CD14-positive monocyte (primary cell): Measurements from ENCODE around the gene FAM83D. TPM values are rescaled to one million over a fixed set of nuclear protein-coding genes. Genes with fewer than 3 reads are reported as not detected.

Experiments used
- DNase-seq, 3 donors: peaks; one replicate each; pipeline ENCODE4 v3.0.0-alpha.2; 2011 to 2022
- H2AFZ ChIP-seq: 2 replicates; pipeline ENCODE4 v1.6.0; 2012; ENCODE audit warnings: mild to moderate bottlenecking, low read depth, low read length, inconsistent platforms; ENCODE audit not compliant: insufficient read depth, poor library complexity, severe bottlenecking
- H3K27ac ChIP-seq, 2 donors: 1 replicate in 1 of 2; 2 replicates in 1 of 2; pipeline ENCODE4 v1.5.1; 2012 to 2013; ENCODE audit warnings: low read length in 2 of 2, control low read depth in 1 of 2, inconsistent platforms in 1 of 2, low read depth in 1 of 2, mild to moderate bottlenecking in 1 of 2
- H3K27me3 ChIP-seq, 2 donors: one replicate each; pipeline versions ENCODE4 v1.6.0 to v1.6.1; 2011 to 2013; ENCODE audit warnings: low read length in 2 of 2; ENCODE audit not compliant: control insufficient read depth in 2 of 2, insufficient read depth in 2 of 2
- H3K36me3 ChIP-seq, 2 donors: replicated peaks in 1 of 2; 1 replicate in 1 of 2; 2 replicates in 1 of 2; pipeline versions ENCODE4 v1.5.1 to v1.6.1; 2012 to 2013; ENCODE audit warnings: low read length in 2 of 2, control low read depth in 1 of 2, inconsistent platforms in 1 of 2, mild to moderate bottlenecking in 1 of 2; ENCODE audit not compliant: insufficient read depth in 2 of 2, control insufficient read depth in 1 of 2
- H3K4me1 ChIP-seq, 2 donors: 1 replicate in 1 of 2; 2 replicates in 1 of 2; pipeline versions ENCODE4 v1.5.1 to v1.6.1; 2012 to 2013; ENCODE audit warnings: low read length in 2 of 2, control low read depth in 1 of 2, inconsistent platforms in 1 of 2, mild to moderate bottlenecking in 1 of 2, moderate library complexity in 1 of 2; ENCODE audit not compliant: insufficient read depth in 2 of 2, control insufficient read depth in 1 of 2
- H3K4me2 ChIP-seq: replicated peaks from 2 replicates; pipeline ENCODE3; 2012; ENCODE audit warnings: low read length, moderate library complexity, mild to moderate bottlenecking; ENCODE audit not compliant: poor library complexity, severe bottlenecking; ENCODE audit errors: extremely low read depth
- H3K4me3 ChIP-seq, 3 experiments: fragments of 200-600 bp in 1 of 3; sonication (generic) in 1 of 3; replicated peaks in 1 of 3; 1 replicate in 2 of 3; 2 replicates in 1 of 3; pipeline ENCODE4 v1.5.1; 2011 to 2013; ENCODE audit warnings: low read length in 3 of 3, mild to moderate bottlenecking in 3 of 3, control low read depth in 2 of 3, low read depth in 2 of 3, inconsistent platforms in 1 of 3, moderate library complexity in 1 of 3
- H3K79me2 ChIP-seq: 2 replicates; pipeline ENCODE4 v1.6.0; 2012; ENCODE audit warnings: mild to moderate bottlenecking, control low read depth, inconsistent platforms, low read length, moderate library complexity; ENCODE audit not compliant: insufficient read depth
- H3K9ac ChIP-seq: 2 replicates; pipeline ENCODE4 v1.6.0; 2017; ENCODE audit warnings: low read length, mild to moderate bottlenecking; ENCODE audit not compliant: insufficient read depth, poor library complexity, severe bottlenecking
- H3K9me3 ChIP-seq, 2 donors: replicated peaks in 1 of 2; 1 replicate in 1 of 2; 2 replicates in 1 of 2; pipeline versions ENCODE4 v1.5.1 to v1.6.1; 2012 to 2013; ENCODE audit warnings: low read length in 2 of 2, control low read depth in 1 of 2; ENCODE audit not compliant: control insufficient read depth in 1 of 2, insufficient read depth in 1 of 2
- H4K20me1 ChIP-seq: 2 replicates; pipeline ENCODE4 v1.6.0; 2012; ENCODE audit warnings: mild to moderate bottlenecking, low read length, control low read depth, moderate library complexity; ENCODE audit not compliant: insufficient read depth
- H3K27ac Mint-ChIP-seq, 7 donors: one replicate each; pipeline ENCODE4 v1.8.0; 2020; ENCODE audit warnings: mild to moderate bottlenecking in 7 of 7, mixed read lengths in 7 of 7, moderate library complexity in 6 of 7, inconsistent platforms in 2 of 7
- H3K27me3 Mint-ChIP-seq, 3 donors: one replicate each; pipeline ENCODE4 v1.8.0; 2021 to 2022; ENCODE audit warnings: low read depth in 3 of 3, mild to moderate bottlenecking in 3 of 3, mixed read lengths in 3 of 3, moderate library complexity in 3 of 3, inconsistent platforms in 1 of 3
- H3K36me3 Mint-ChIP-seq, 2 donors: one replicate each; pipeline ENCODE4 v1.8.0; 2020; ENCODE audit warnings: mixed read lengths in 2 of 2, inconsistent platforms in 1 of 2, mild to moderate bottlenecking in 1 of 2
- H3K4me1 Mint-ChIP-seq: one replicate; pipeline ENCODE4 v1.8.0; 2020; ENCODE audit warnings: mild to moderate bottlenecking, mixed read lengths
- H3K4me3 Mint-ChIP-seq, 2 donors: one replicate each; pipeline ENCODE4 v1.8.0; 2020; ENCODE audit warnings: mild to moderate bottlenecking in 2 of 2, mixed read lengths in 2 of 2, moderate library complexity in 1 of 2
- H3K9me3 Mint-ChIP-seq, 7 donors: one replicate each; pipeline ENCODE4 v1.8.0; 2020 to 2022; ENCODE audit warnings: mixed read lengths in 7 of 7, mild to moderate bottlenecking in 6 of 7, moderate library complexity in 6 of 7, inconsistent platforms in 2 of 7
- CTCF ChIP-seq: fragments of 200-600 bp; IDR thresholded peaks from one replicate; pipeline ENCODE4 v1.8.0; 2022; ENCODE audit warnings: antibody characterized with exemption, mild to moderate bottlenecking
- WGBS: methylation state at CpG from one replicate; pipeline ENCODE4 v1.1.5; 2013; ENCODE audit warnings: missing lambda C conversion rate; ENCODE audit not compliant: insufficient coverage; 5-methylcytosine and 5-hydroxymethylcytosine counted together
- intact Hi-C, 2 donors: fragments of 100-400 bp; cut with micrococcal nuclease; formaldehyde crosslinking; loops; one replicate each; pipeline versions ENCODE4 v1.15.0 to v1.15.1; 2023
- polyA plus RNA-seq, 3 donors: library from polyadenylated mRNA; depleted of rRNA in 1 of 3; unstranded in 2 of 3; stranded (reverse) in 1 of 3; fragments of 300-500 nt in 2 of 3; fragments of >200 nt in 1 of 3; fragmentation: Illumina TruSeq in 2 of 3; gene quantifications; 1 replicate in 2 of 3; 2 replicates in 1 of 3; pipeline ENCODE4 v1.2.3, GENCODE V29; 2012 to 2021

Gene FAM83D
- polyA plus RNA-seq, 3 donors = 0.09 to 0.15 TPM; not detected in 1

- Histone ChIP-seq H3K4me3 (no peak overlapping the region), H3K79me2 (no peaks in the 10 kb centered on the region), H3K4me2 (no peak overlapping the region), H2AFZ (no peak overlapping the region), H3K9ac (no peak overlapping the region), H3K4me1 (no peaks in the 10 kb centered on the region), H3K27me3 (no peaks in the 10 kb centered on the region), H3K27ac (no peak overlapping the region), H3K36me3 (peaks cover 9 to 90% of the 10 kb centered on the region in 2 donors), H4K20me1 (no peaks in the 10 kb centered on the region), H3K9me3 (peaks cover 12 to 14% of the 10 kb centered on the region in 2 donors)
- intact Hi-C loops = no loop called here
- Mint-ChIP-seq H3K9me3 (peaks cover 0 to 21% (median 8%) of the 10 kb centered on the region in 7 donors), H3K27ac (peak overlapping the region in 1 of 7 donors; percentile 1), H3K4me3 (no peak overlapping the region), H3K27me3 (peaks cover 0 to 12% (median 6%) of the 10 kb centered on the region in 3 donors), H3K36me3 (peaks cover 38 to 82% of the 10 kb centered on the region in 2 donors), H3K4me1 (no peaks in the 10 kb centered on the region)
- no peak for TF ChIP-seq CTCF
- DNase-seq = no peak
- WGBS = 100% methylated on average over 1 of the region's 1 CpG
Observed at GRCh38 chr20:38905375-38905774, 20.8 kb upstream of the FAM83D start.

- H3K9me3 ChIP-seq = peaks cover 12 to 14% of the 10 kb centered on the region in 2 donors
- H3K27ac Mint-ChIP-seq = no peak overlapping the region
Observed at GRCh38 chr20:38907918-38908677, 18.1 kb upstream of the FAM83D start.

More at GRCh38 chr20:38907918-38908677, 18.1 kb upstream of the FAM83D start:
- TF ChIP-seq CTCF = no peak
- Mint-ChIP-seq H3K27me3 (peaks cover 2 to 12% (median 5%) of the 10 kb centered on the region in 3 donors), H3K9me3 (peaks cover 0 to 20% (median 8%) of the 10 kb centered on the region in 7 donors), H3K36me3 (peaks cover 29 to 67% of the 10 kb centered on the region in 2 donors), H3K4me1 (no peaks in the 10 kb centered on the region), H3K4me3 (no peak overlapping the region)
- no peak overlapping the region for H3K4me2 ChIP-seq
- WGBS = 94% methylated on average over 12 of the region's 13 CpGs
- no peaks in the 10 kb centered on the region for H3K4me1 ChIP-seq
- DNase-seq = no peak
- H3K4me3 ChIP-seq = no peak overlapping the region
- H4K20me1 ChIP-seq = no peaks in the 10 kb centered on the region
- no peaks in the 10 kb centered on the region for H3K79me2 ChIP-seq
- H3K36me3 ChIP-seq = peaks cover 9 to 76% of the 10 kb centered on the region in 2 donors
- H3K27me3 ChIP-seq = no peaks in the 10 kb centered on the region
- intact Hi-C loops = no loop called here
- H3K9ac ChIP-seq = no peak overlapping the region
- H3K27ac ChIP-seq = no peak overlapping the region
- no peak overlapping the region for H2AFZ ChIP-seq
